GM19351 (cell line): ENCODE data around the gene PLS1.
"Not testable (repeated sequence)": the region's sequence is repeated elsewhere in the genome, so short reads cannot be mapped to it uniquely, and the experiment has no call there.

ENCODE experiments used
- ATAC-seq: cut with Tn5 transposase; IDR thresholded peaks from one replicate; pipeline ENCODE4 v1.9.1; 2021; ENCODE audit warnings: mild to moderate bottlenecking, moderate library complexity; ENCODE audit not compliant: unreplicated experiment

The PLS1 gene

GRCh38 chr3:142680710-142681109 is 84.5 kb downstream of the PLS1 start:
- ATAC-seq = no peak

GRCh38 chr3:142690613-142691012 is 94.4 kb downstream of the PLS1 start:
- ATAC-seq = no peak

- ATAC-seq = no peak
These were observed 95.3 kb downstream of the PLS1 start for GRCh38 chr3:142691527-142691926.

GRCh38 chr3:142693136-142693853 is 97.1 kb downstream of the PLS1 start:
- ATAC-seq = no peak

- no peak for ATAC-seq
These were observed 98.0 kb downstream of the PLS1 start for GRCh38 chr3:142694225-142694624.

GRCh38 chr3:142705198-142705597 is 109.0 kb downstream of the PLS1 start:
- no peak for ATAC-seq

GRCh38 chr3:142706321-142707127 is 110.3 kb downstream of the PLS1 start:
- no peak for ATAC-seq

- ATAC-seq = no peak
These were observed 113.0 kb downstream of the PLS1 start for GRCh38 chr3:142709207-142709606.

- not testable (repeated sequence) for ATAC-seq
These were observed 118.7 kb downstream of the PLS1 start for GRCh38 chr3:142714882-142715281.

GRCh38 chr3:142716102-142716501 is 119.9 kb downstream of the PLS1 start:
- no peak for ATAC-seq

GRCh38 chr3:142723665-142723967 is 127.4 kb downstream of the PLS1 start:
- ATAC-seq = peak; percentile 28

- peak; percentile 93 for ATAC-seq
These were observed 127.9 kb downstream of the PLS1 start, which contains the start of gene TRPC1 for GRCh38 chr3:142723968-142724681. TSS of gene TRPC1 (plus strand) at chr3:142724034. CDS start at chr3:142724560, 526 bp downstream.

- ATAC-seq = peak; percentile 13
These were observed 128.6 kb downstream of the PLS1 start for GRCh38 chr3:142724682-142725356.

- no peak for ATAC-seq
These were observed 129.2 kb downstream of the PLS1 start for GRCh38 chr3:142725357-142725739.

GRCh38 chr3:142726017-142726416 is 129.8 kb downstream of the PLS1 start:
- ATAC-seq = no peak

- no peak for ATAC-seq
These were observed 135.9 kb downstream of the PLS1 start for GRCh38 chr3:142732066-142732465.

GRCh38 chr3:142734834-142735233 is 138.6 kb downstream of the PLS1 start:
- no peak for ATAC-seq

GRCh38 chr3:142735462-142735861 is 139.3 kb downstream of the PLS1 start:
- no peak for ATAC-seq

- ATAC-seq = no peak
These were observed 142.2 kb downstream of the PLS1 start for GRCh38 chr3:142738396-142738795.

GRCh38 chr3:142746646-142747045 is 150.5 kb downstream of the PLS1 start:
- no peak for ATAC-seq

- ATAC-seq = not testable (repeated sequence)
These were observed 154.3 kb downstream of the PLS1 start for GRCh38 chr3:142750531-142750930.
